Duodenal mucosa (tissue), 2 donors: ENCODE results near the gene ARL16.

Experiments
- H3K27ac ChIP-seq: one replicate; pipeline ENCODE4 v1.7.0; 2013; ENCODE audit warnings: low read depth, low read length
- H3K27me3 ChIP-seq, 2 donors: one replicate each; pipeline ENCODE4 v1.7.0; 2013; ENCODE audit warnings: low read length in 2 of 2, control low read depth in 1 of 2; ENCODE audit not compliant: insufficient read depth in 2 of 2, control insufficient read depth in 1 of 2
- H3K36me3 ChIP-seq, 2 donors: one replicate each; pipeline ENCODE4 v1.7.0; 2013; ENCODE audit warnings: low read length in 2 of 2, control low read depth in 1 of 2; ENCODE audit not compliant: insufficient read depth in 2 of 2, control insufficient read depth in 1 of 2
- H3K4me1 ChIP-seq, 2 donors: one replicate each; pipeline ENCODE4 v1.7.0; 2013; ENCODE audit warnings: low read length in 2 of 2, control low read depth in 1 of 2; ENCODE audit not compliant: insufficient read depth in 2 of 2, control insufficient read depth in 1 of 2
- H3K4me3 ChIP-seq, 2 donors: one replicate each; pipeline ENCODE4 v1.7.0; 2013; ENCODE audit warnings: low read length in 2 of 2, low read depth in 1 of 2
- H3K9ac ChIP-seq, 2 donors: one replicate each; pipeline ENCODE4 v1.7.0; 2013; ENCODE audit warnings: low read length in 2 of 2, low read depth in 1 of 2
- H3K9me3 ChIP-seq, 2 donors: one replicate each; pipeline ENCODE4 v1.7.0; 2013; ENCODE audit warnings: low read length in 2 of 2, control low read depth in 1 of 2; ENCODE audit not compliant: control insufficient read depth in 1 of 2

Gene ARL16

GRCh38 chr17:81717766-81718089, 34.1 kb upstream of the ARL16 start:
- peaks cover 4 to 11% of the 10 kb centered on the region in 2 donors for H3K36me3 ChIP-seq
- H3K4me3 ChIP-seq: no peak overlapping the region
- H3K9ac ChIP-seq: no peak overlapping the region
- H3K27me3 ChIP-seq: no peaks in the 10 kb centered on the region
- H3K4me1 ChIP-seq: peaks cover 20 to 34% of the 10 kb centered on the region in 2 donors
- H3K9me3 ChIP-seq: no peaks in the 10 kb centered on the region
- H3K27ac ChIP-seq: no peak overlapping the region

DNA sequence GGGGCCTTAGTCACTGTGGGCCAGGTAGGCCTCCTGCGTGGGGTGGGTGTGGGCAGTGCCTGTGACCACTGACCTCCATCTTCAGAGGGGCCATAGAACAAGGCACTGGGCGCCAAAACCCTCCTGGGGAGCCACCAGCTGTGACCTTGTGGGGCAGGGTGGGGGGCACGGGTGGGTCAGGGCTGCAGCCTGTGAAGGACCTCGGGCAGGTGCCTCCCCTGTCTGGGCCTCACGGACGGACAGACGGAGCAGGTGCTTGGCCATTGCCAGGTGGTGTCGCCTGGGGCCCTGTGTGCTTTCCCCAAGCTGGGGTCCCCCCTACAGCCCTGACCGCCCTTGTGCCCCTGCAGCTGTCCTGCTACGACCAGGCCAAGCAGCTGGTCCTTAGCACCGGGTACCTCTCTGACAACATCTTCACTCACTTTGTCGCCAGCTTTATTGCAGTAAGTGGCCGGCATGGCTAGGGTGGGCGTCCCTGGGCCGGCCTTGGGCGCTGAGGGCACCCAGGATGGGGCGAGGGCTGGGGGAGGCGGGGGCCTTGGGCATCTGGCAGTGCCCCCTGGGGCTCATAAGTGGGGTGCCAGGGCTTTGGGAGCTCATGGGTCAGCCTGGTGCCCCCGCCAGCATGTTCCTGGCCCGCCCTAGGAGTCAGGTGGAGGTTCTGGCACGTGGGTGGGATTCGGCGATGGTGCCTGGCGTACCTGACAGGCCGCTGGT, 33.6 kb upstream of the ARL16 start:
- Histone ChIP-seq H3K27ac (no peak overlapping the region), H3K9ac (no peak overlapping the region), H3K27me3 (no peaks in the 10 kb centered on the region), H3K36me3 (peaks cover 4 to 11% of the 10 kb centered on the region in 2 donors), H3K4me3 (no peak overlapping the region), H3K9me3 (no peaks in the 10 kb centered on the region), H3K4me1 (peaks cover 18 to 30% of the 10 kb centered on the region in 2 donors)

DNA sequence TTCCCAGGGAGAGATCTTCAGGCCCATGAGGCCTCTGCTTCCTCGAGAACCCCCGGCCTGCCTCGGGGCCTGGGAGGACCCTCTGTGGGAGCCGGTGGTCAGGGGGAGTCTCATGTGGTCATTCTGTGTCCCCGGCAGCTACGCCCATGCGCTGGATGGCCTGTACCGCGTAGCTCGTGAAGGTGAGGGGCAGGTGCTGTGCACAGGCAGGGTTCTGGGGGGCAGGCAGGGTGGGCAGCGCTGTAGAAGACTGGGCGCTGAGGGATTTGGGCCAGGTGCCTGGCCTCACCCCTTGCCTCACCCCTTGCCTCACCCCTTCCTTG, 33.0 kb upstream of the ARL16 start:
- Histone ChIP-seq H3K36me3 (peaks cover 4 to 11% of the 10 kb centered on the region in 2 donors), H3K27ac (no peak overlapping the region), H3K27me3 (no peaks in the 10 kb centered on the region), H3K9ac (no peak overlapping the region), H3K9me3 (no peaks in the 10 kb centered on the region), H3K4me1 (peaks cover 12 to 25% of the 10 kb centered on the region in 2 donors), H3K4me3 (no peak overlapping the region)

DNA sequence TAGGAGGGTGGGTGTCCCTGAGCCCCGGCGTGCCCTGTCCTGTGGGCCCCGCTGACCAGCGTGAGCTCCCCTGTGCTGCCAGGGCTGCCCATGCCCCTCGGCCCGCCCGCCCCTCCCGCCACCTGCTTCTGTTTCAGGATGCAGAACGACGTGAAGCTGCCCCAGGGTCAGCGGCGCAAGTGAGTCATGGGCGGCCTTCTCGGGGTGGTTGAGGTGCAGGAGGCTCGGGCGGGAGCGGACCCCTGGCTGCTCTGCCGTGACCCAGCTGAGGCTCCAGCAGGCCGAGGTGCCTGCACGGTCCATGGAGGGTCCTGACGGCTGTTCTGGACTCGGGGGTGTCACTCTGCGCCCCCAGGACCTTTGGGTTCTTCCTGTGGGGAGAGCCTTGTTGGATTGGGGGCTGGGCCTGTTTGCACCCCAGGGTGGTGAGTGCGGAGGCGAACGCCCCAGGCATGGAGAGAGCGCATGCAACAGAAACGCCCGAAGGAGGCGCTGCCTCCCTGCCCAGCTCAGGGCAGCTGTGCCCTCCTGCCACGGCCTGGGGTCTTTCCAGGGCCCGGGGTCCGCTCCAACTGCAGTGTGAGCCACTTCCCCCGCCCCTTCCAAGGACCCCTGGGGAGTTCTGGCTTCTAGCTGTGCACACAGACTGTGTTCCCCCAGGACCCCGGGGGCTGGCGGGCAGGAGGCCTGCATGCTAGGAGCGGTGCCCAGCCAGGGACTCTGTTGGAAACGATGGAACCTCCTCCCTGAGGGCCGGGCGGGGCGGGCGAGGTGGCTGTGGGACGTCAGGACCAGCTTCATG, 32.5 kb upstream of the ARL16 start:
- no peak overlapping the region for H3K4me3 ChIP-seq
- H3K27ac ChIP-seq: no peak overlapping the region
- peaks cover 4 to 11% of the 10 kb centered on the region in 2 donors for H3K36me3 ChIP-seq
- H3K9ac ChIP-seq: no peak overlapping the region
- no peaks in the 10 kb centered on the region for H3K9me3 ChIP-seq
- H3K27me3 ChIP-seq: no peaks in the 10 kb centered on the region
- H3K4me1 ChIP-seq: peaks cover 13 to 27% of the 10 kb centered on the region in 2 donors

GRCh38 chr17:81715107-81715871, 31.7 kb upstream of the ARL16 start:
- Histone ChIP-seq H3K36me3 (peaks cover 4 to 11% of the 10 kb centered on the region in 2 donors), H3K27me3 (no peaks in the 10 kb centered on the region), H3K27ac (no peak overlapping the region)

GRCh38 chr17:81714412-81715106, 31.0 kb upstream of the ARL16 start:
- Histone ChIP-seq H3K9ac (peak overlapping the region in 1 of 2 donors; percentile 70), H3K9me3 (no peaks in the 10 kb centered on the region), H3K4me1 (peaks cover 25 to 40% of the 10 kb centered on the region in 2 donors), H3K27me3 (no peaks in the 10 kb centered on the region), H3K4me3 (peak overlapping the region in 1 of 2 donors; percentile 66), H3K36me3 (peaks cover 4 to 11% of the 10 kb centered on the region in 2 donors), H3K27ac (no peak overlapping the region)

More at GRCh38 chr17:81715107-81715871, 31.7 kb upstream of the ARL16 start:
- no peak overlapping the region for H3K9ac ChIP-seq
- H3K4me3 ChIP-seq: no peak overlapping the region
- H3K9me3 ChIP-seq: no peaks in the 10 kb centered on the region
- peaks cover 21 to 35% of the 10 kb centered on the region in 2 donors for H3K4me1 ChIP-seq

- Histone ChIP-seq H3K27ac (peak overlapping the region; percentile 3), H3K4me3 (peak overlapping the region; percentile 66 to 75), H3K9ac (peak overlapping the region; percentile 70 to 75)
These were observed 30.2 kb upstream of the ARL16 start for GRCh38 chr17:81713556-81714411.

GRCh38 chr17:81713004-81713555, 29.5 kb upstream of the ARL16 start:
- H3K27ac ChIP-seq: no peak overlapping the region
- peak overlapping the region; percentile 66 to 75 for H3K4me3 ChIP-seq
- H3K9me3 ChIP-seq: no peaks in the 10 kb centered on the region
- peaks cover 4 to 15% of the 10 kb centered on the region in 2 donors for H3K36me3 ChIP-seq
- no peaks in the 10 kb centered on the region for H3K27me3 ChIP-seq
- H3K9ac ChIP-seq: peak overlapping the region; percentile 70 to 75
- peaks cover 25 to 40% of the 10 kb centered on the region in 2 donors for H3K4me1 ChIP-seq

More at GRCh38 chr17:81713556-81714411, 30.2 kb upstream of the ARL16 start:
- no peaks in the 10 kb centered on the region for H3K27me3 ChIP-seq
- H3K4me1 ChIP-seq: peaks cover 25 to 40% of the 10 kb centered on the region in 2 donors
- no peaks in the 10 kb centered on the region for H3K9me3 ChIP-seq
- H3K36me3 ChIP-seq: peaks cover 4 to 8% of the 10 kb centered on the region in 2 donors
